ENCODE measurements around the gene CPNE2.
A peak's percentile ranks its signal among the peaks of the same experiment; 100 is the strongest.

The CPNE2 gene

DNA sequence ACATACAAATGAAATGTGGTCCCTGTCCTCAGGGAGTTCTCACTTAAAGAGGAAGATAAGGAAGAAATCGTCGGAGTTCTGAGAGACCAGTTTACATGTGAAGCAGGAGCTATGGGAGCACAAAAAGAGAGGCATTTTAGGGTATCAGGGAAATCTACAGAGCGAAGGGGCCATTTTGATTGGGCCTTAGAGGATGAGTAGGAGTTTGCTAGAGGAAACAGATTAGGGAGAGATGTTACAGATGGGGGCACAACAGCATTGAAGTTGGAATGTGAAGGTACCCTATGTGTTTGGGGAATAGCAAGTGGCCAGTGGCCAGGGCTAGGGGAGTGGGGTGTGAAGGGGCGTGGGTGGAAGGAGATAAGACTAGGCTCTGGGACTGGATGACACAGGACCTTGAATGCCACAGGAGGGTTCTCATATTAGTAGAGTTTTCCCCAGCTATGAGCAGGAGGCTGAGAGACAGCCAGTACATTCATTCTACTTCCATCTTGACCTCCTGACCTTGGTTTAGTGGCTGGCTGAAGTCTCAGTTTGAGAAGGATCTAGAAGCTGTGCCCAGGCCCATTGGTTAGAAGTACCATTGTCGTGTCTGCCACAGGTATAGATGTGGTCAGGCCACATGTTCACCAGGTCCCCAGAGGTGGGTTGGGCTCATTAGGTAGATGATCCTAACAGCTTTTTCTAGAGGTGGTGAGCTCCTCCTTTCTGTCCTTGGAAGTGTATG lies 34.8 kb downstream of the CPNE2 start:
- DNase-seq: no peak

DNA sequence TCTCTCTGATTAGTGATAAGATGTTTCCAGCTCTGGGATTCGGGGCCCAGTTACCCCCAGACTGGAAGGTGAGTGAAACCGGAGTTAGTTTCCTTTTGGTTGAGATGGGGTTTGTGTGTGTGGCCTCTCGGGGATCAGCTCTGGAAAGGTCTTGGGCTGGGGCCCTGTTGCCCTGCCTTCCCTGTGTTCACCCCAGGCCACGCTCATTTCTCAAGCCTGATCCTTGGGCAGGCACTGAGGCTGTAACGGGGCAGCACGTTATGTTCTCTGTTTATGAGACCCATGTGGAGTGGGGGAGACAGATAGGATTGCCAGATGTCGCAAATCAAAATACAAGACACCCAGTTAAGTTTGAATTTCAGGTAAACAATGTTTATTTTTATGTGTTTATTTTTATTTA lies 35.5 kb downstream of the CPNE2 start:
- DNase-seq: no peak

- no peak for DNase-seq
These were observed 36.5 kb downstream of the CPNE2 start for GRCh38 chr16:57128771-57129389.

- no peak for DNase-seq
These were observed 38.6 kb downstream of the CPNE2 start for GRCh38 chr16:57130950-57131321.

DNA sequence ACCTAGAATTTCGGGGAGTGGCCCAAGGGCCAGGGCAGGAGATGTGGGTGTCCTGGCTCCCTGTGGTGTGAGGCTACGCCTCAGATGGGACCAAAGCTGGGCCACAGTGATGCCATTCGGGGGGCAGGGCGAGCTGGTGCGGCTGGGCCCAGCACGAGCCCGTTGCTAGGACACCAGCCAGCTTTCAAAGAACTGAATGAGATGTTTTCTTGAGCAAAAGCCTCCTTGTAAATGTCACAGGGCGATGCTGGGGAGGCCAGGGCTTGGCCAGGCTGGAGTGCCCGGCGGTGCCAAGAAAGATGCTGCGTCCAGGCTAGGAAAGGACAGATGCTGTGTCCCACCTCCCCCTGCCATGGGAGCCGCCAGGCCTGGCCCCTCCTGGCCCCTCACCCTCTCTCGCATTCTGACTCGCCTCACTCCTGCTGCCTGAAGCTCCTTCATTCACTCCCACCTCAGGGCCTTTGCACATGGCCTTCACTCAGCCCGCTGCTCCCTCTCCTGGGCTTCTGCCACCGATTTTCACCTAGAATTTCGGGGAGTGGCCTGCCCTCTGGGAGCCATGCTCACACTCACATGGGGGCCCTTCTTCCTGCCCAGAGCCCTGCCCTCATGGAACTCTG lies 39.1 kb downstream of the CPNE2 start:
- no peak for DNase-seq

DNA sequence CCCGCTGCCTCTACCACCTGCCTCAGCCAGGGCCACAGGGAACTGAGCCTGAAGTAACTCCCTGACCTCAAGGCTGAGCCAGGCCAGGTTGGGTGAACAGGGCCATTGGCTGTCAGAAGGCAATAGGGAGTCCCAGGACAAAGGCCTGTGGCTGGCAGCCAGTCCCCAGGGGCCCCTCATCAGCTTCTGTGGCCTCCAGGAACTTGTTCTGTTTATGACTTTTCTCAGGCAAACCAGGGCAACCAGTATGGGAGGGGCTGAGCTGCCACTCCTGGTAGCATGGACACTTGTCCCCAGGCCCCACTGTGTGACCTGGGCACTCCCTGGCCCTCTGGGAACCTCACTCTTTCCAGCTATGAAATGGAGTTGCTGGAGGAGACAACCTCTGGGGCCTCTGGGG lies 40.1 kb downstream of the CPNE2 start:
- no peak for DNase-seq

GRCh38 chr16:57133031-57133430 lies 40.6 kb downstream of the CPNE2 start:
- no peak for DNase-seq

DNA sequence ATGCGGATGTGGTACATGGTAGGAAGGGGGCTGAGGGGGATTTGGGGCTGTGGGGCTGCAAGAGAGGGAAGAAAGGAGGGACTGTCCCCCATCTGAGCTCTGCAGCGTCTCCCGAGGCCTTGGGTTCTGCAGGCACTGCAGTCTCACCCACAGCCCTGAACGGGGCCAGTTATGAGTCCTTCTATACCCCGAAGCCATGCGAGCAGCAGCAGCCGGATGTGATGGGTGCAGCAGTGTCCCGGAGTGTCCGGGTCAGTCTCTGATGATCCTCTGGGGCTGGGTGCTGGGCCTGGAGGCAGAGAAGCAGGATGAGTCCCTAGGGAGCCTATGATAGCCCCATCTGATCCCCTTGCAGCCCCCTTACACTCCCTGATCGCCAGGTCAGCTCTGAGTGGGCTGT lies 41.5 kb downstream of the CPNE2 start:
- DNase-seq: no peak

- no peak for DNase-seq
These were observed 42.6 kb downstream of the CPNE2 start for GRCh38 chr16:57134982-57135381.

- no peak for DNase-seq
These were observed 44.7 kb downstream of the CPNE2 start for GRCh38 chr16:57137043-57137442.

DNA sequence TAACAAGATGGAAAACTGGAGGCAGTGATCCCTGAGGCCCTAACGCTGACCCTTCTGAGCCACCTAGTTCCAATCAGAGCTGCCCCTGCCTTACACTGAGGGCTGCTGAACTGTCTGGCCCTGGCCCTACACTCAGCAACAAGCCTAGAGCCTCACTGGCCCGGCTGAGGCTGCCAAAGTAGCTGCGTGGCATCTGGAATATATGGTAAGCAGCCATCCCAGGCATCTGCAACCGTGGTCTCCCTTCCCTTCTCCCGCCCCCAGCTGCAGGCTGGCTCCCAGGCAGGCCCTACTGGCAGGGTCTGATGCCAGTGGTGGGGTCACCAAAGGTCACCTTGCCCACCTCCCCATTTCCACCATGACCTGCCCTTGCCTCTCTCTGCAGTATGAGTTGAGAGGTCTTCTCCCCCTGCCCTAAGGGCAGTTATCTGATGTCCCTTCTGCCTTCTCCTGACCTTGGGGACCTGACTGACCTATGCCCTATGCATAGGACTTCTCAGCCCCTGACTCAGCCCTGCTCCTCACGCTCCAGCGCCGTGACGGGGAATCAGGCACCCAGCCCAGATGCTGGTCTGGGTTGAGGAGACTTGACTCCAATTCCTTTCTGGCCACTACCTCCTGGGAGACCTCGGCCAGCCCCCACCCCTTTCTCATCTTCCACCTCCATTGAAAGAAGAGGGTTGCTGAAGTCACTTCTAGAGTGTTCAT lies 45.3 kb downstream of the CPNE2 start:
- DNase-seq: no peak

DNA sequence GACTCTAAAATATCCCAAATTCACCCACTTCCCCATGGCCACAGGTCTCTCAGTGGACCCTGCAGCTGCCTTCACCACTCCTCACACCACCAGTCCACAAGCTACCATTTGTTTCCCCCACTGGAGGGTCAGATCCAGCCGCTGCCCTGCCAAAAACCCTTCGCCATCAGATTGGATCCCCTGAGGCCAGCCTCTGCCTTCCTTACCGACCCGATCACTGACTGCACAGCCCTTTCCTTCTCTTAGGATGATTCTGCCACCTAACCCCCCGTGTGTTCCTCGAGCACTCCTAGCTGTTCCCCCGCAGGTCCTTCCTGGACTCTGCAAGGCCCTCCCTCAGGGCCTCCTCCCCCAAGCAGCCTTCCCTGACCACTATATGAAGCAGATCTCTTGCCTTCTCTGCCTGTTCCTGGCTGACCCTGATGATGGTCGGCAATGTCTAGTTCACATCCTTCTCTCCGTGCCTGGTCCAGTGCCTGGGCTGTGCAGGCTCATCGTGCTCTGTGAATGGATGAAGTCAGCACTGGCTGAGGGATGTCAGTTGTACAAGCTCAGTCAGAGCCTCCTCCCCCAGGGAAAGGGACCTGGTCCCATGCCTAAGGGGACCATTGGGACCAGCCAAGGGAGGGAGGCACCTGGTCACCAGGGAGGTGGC lies 46.0 kb downstream of the CPNE2 start:
- DNase-seq: no peak

- DNase-seq: no peak
These were observed 48.7 kb downstream of the CPNE2 start for GRCh38 chr16:57140931-57141668.

DNA sequence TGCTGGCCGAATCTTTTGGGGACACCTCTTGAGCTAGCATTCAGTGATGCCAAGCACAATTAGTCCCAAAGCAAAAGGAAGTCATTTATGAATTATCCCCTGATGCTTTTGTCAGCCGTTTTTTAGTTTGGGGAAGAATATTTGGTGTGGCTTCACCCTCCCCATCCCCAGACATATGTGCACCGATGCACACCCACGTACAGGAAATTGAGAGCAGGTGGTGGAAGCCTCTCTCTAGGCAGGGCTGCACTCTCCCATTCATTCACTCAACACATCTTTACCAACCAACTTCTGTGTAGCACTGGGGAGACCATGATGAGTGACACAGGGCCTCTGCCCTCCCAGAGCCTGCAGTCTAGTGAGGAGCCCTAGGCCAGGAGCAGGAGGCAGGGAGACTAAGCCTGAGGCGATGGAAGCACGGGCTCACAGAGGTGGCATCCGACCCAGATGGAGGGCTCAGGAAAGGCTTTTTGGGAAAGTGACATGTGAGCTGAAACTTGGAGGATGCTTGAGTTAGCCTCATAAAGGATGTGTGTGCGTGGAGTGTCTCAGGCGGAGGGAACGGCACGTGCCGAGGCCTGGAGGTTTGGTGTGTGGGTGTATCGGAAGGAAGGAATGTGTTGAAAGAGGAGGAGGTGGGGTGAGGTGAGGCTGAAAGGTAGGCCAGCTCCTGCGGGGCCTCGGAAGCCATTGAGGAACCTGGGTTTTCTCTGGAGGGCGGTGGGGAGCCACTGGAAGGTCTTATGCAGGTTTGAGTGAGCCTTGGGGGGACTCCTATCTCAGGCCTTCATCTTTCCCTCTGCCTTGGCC lies 49.6 kb downstream of the CPNE2 start:
- DNase-seq: peak; percentile 36

DNA sequence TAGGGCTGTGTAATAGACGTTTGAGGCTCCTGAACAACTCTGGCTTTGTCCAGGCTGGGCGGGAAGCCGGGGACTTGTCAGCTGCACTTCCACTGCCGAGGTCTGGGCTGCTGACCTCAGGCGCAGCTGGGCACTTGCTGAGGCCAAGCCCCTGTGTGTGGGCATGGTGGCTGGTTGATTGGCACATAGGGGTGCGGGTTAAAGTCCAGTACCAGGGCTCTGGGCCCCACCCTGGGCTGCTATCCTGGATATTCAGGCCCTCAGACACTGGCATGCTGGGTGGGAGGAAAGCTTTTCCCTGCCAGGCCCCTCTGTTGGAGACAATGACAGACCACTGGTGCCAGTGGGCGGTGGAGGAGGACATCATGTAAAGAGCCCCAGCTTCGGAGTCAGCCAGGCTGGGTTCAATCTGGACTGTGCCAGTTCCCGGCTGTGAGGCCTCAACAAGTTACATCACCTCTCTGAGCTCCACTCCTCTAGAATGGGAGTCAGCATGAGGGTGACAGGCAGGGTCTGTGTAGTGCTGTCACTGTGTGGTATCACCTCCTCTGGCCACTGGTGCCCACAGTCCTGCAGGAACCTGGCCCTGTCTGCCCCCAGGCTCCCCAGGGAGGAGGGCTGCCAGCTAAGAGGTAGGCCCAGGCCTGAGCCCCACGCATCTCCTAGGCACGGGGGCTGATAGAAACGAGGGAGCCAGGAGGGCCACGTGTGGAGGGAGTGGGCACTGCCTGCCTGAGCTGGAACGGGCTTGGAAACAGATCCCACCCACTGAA lies 51.0 kb downstream of the CPNE2 start:
- no peak for DNase-seq

- no peak for DNase-seq
These were observed 51.6 kb downstream of the CPNE2 start for GRCh38 chr16:57144027-57144426.

- DNase-seq: peak; percentile 34
These were observed 53.0 kb downstream of the CPNE2 start for GRCh38 chr16:57145046-57146021.

DNA sequence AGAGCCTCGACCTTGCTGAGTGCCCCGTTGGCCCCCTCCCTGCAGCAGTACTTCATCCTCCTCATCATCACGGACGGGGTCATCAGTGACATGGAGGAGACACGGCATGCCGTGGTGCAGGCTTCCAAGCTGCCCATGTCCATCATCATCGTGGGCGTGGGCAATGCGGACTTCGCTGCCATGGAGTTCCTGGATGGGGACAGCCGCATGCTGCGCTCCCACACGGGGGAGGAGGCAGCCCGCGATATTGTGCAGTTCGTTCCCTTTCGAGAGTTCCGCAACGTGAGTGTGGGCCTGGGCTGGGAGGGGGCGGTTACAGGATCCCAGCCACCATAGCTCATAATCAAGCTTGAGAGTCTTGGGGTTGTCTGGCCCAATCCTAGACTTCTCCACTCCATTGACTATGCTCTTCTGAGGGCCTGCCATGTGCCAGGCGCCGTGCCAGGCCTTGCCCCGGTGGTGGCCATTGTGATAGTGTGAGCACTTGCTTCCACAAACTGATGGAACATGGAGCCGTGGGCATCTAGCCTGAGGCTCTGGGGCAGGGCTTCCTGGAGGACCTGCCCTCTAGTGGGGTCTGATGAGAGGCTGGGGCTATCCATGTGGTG lies 53.8 kb downstream of the CPNE2 start:
- DNase-seq: no peak

GRCh38 chr16:57146735-57147134 lies 54.4 kb downstream of the CPNE2 start:
- peak; percentile 52 for DNase-seq
